Measurements from ENCODE around the gene GRID1. TPM values are rescaled to one million over a fixed set of nuclear protein-coding genes. Genes with fewer than 3 reads are reported as not detected.

Gene GRID1
- total and polyA plus RNA-seq, 10 of the 15 experiments (the other 5 are each of a cell fraction or from before 2014, with no cell fraction given): 0.04 to 0.62 (median 0.08) TPM; not detected in 5

DNA sequence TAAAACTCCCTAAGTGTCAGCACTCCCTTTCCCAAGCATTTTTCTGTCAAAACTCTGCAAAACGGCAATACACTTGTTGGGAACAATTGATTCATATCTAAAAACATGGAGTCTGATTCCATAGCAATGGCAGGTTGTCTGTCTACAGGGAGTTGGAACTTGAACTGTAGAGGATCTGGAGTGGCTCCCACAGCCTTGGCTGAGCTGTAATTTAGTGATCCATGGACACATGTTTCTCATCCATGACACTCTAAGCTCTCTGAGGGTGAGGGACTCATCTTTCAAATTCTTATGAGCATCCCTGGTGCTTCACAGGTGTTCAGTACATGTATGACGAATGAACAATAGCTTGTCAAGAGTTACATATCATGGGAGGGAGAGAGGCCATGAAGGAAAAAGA, 466.1 kb downstream of the GRID1 start:
- CTCF ChIA-PET: interaction anchor here (1.8 kb wide), 1 partner anchor 23 kb away, joined by 5 read pairs; no protein-coding TSS in a partner anchor
- no peaks in the 10 kb centered on the region for H4K20me1 ChIP-seq (ENCODE audit: control insufficient read depth, insufficient read depth)
- no peak overlapping the region for H3K27ac ChIP-seq (ENCODE audit: control insufficient read depth, insufficient read depth)
- SMC1A ChIA-PET (ENCODE audit: uncharacterized antibody, unreplicated experiment): interaction anchor here (1.3 kb wide), 1 partner anchor 26 kb away, joined by 3 read pairs; no protein-coding TSS in a partner anchor
- no peak for ATAC-seq
- no peak overlapping the region for H3K9ac ChIP-seq (ENCODE audit: control insufficient read depth, insufficient read depth, low read length)
- H3K79me2 ChIP-seq (ENCODE audit: control insufficient read depth, insufficient read depth, low read length): no peaks in the 10 kb centered on the region
- in situ Hi-C loops (cut with MboI): no loop called here
- POLR2A ChIA-PET: no interaction called here
- FAIRE-seq: no peak
- no peak overlapping the region for H3K4me2 ChIP-seq (ENCODE audit: control insufficient read depth, insufficient read depth)
- intact Hi-C loops (cut with micrococcal nuclease; ENCODE audit: unreplicated experiment): no loop called here
- no peak overlapping the region for H3K4me3 ChIP-seq
- DNase-seq (ENCODE audit: low read depth, low spot score): no peak
- no peaks in the 10 kb centered on the region for H3K4me1 ChIP-seq (ENCODE audit: control insufficient read depth, insufficient read depth, low read length)
- TF ChIP-seq STAT3 (IDR thresholded peaks at IDR 0.05; ENCODE audit: low read depth, low read length) (no peak), POLR2A (IDR thresholded peaks at IDR 0.05; ENCODE audit: low read depth, low read length) (no peak)
- RAD21 ChIA-PET (ENCODE audit: unreplicated experiment): no interaction called here
- 0% methylated on average over 2 of the region's 2 CpGs for WGBS (ENCODE audit: insufficient coverage, insufficient replicate concordance, low lambda C conversion rate, missing lambda C conversion rate)
- no peaks in the 10 kb centered on the region; the same call in 2 of the 3 replicates for H3K9me3 ChIP-seq (replicated peaks; ENCODE audit: control insufficient read depth, insufficient read depth, low read length)
- BruUV-seq (replicated peaks): no TSS peak
- H3K36me3 ChIP-seq (ENCODE audit: control insufficient read depth in 2 of 2, insufficient read depth in 2 of 2, low read length in 1 of 2): no peaks in the 10 kb centered on the region
- H3K27me3 ChIP-seq (replicated peaks in 1 of 2; ENCODE audit: control insufficient read depth in 2 of 2, insufficient read depth in 2 of 2, low read length in 1 of 2): no peaks in the 10 kb centered on the region
- H2AFZ ChIP-seq (ENCODE audit: control insufficient read depth, low read depth, low read length): no peak overlapping the region

DNA sequence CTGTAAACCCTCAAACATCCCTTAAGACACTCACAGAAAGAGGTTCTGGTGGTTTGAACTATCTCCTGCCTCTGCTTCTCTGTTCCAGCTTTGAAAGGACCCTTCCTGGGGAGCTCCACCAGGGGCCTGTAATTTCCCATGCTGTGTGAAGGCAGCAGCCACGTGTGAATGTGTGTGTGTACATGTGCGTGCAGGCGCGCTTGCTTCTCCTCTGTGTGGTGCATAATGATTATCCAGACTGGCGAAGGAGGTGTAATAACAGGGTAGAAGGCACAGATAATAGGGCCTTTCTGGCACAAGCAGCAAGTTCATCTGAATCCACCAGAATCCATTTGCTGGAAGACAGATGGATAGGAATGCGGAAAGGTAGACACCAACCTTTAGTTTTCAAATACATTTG, 466.5 kb downstream of the GRID1 start:
- no peak for FAIRE-seq
- RAD21 ChIA-PET (ENCODE audit: unreplicated experiment): no interaction called here
- Histone ChIP-seq H3K4me1 (ENCODE audit: control insufficient read depth, insufficient read depth, low read length) (no peaks in the 10 kb centered on the region), H3K27ac (ENCODE audit: control insufficient read depth, insufficient read depth) (no peak overlapping the region), H3K36me3 (ENCODE audit: control insufficient read depth in 2 of 2, insufficient read depth in 2 of 2, low read length in 1 of 2) (no peaks in the 10 kb centered on the region), H3K4me2 (ENCODE audit: control insufficient read depth, insufficient read depth) (no peak overlapping the region), H3K27me3 (replicated peaks in 1 of 2; ENCODE audit: control insufficient read depth in 2 of 2, insufficient read depth in 2 of 2, low read length in 1 of 2) (no peaks in the 10 kb centered on the region; a peak in 1 of 4 replicates), H3K4me3 (no peak overlapping the region), H3K9me3 (replicated peaks; ENCODE audit: control insufficient read depth, insufficient read depth, low read length) (no peaks in the 10 kb centered on the region; the same call in 2 of the 3 replicates), H3K79me2 (ENCODE audit: control insufficient read depth, insufficient read depth, low read length) (no peaks in the 10 kb centered on the region), H3K9ac (ENCODE audit: control insufficient read depth, insufficient read depth, low read length) (no peak overlapping the region), H2AFZ (ENCODE audit: control insufficient read depth, low read depth, low read length) (no peak overlapping the region), H4K20me1 (ENCODE audit: control insufficient read depth, insufficient read depth) (no peaks in the 10 kb centered on the region)
- no peak for DNase-seq (ENCODE audit: low read depth, low spot score)
- intact Hi-C loops (cut with micrococcal nuclease; ENCODE audit: unreplicated experiment) (no loop called here), in situ Hi-C loops (cut with MboI) (no loop called here)
- SMC1A ChIA-PET (ENCODE audit: uncharacterized antibody, unreplicated experiment): interaction anchor here (1.3 kb wide), 1 partner anchor 26 kb away, joined by 3 read pairs; no protein-coding TSS in a partner anchor
- WGBS (ENCODE audit: insufficient coverage, insufficient replicate concordance, low lambda C conversion rate, missing lambda C conversion rate): 63% methylated on average over 6 of the region's 6 CpGs
- TF ChIP-seq MTA2 (IDR thresholded peaks at IDR 0.05; ENCODE audit: low read depth): no peak
- no peak for TF ChIP-seq ZNF217 (IDR thresholded peaks at IDR 0.05)
- no peak for TF ChIP-seq ESRRA (IDR thresholded peaks at IDR 0.05; ENCODE audit: low read length)
- TF ChIP-seq CBFB (IDR thresholded peaks at IDR 0.05; ENCODE audit: low read depth): no peak
- TF ChIP-seq TCF7 (IDR thresholded peaks at IDR 0.05; ENCODE audit: borderline replicate concordance): no peak
- no peak for TF ChIP-seq ZSCAN29 (IDR thresholded peaks at IDR 0.05)
- no peak for TF ChIP-seq SREBF1 (IDR thresholded peaks at IDR 0.05; ENCODE audit: low read length)
- CTCF ChIA-PET: interaction anchor here (1.8 kb wide), 1 partner anchor 23 kb away, joined by 5 read pairs; no protein-coding TSS in a partner anchor
- POLR2A ChIA-PET: no interaction called here
- ATAC-seq: no peak
- no TSS peak for BruUV-seq (replicated peaks)
